Airway epithelial cell (primary cell): ENCODE measurements around the gene KRT10. TPM values are rescaled to one million over a fixed set of nuclear protein-coding genes. Genes with fewer than 3 reads are reported as not detected.

Experiments
- total RNA-seq: library from RNA; depleted of rRNA; stranded (reverse); fragments of >200 nt; gene quantifications from 2 replicates; pipeline ENCODE4 v1.2.3, GENCODE V29; 2015

Gene KRT10
- total RNA-seq = 59.0 and 68.3 TPM in 2 replicates

DNA sequence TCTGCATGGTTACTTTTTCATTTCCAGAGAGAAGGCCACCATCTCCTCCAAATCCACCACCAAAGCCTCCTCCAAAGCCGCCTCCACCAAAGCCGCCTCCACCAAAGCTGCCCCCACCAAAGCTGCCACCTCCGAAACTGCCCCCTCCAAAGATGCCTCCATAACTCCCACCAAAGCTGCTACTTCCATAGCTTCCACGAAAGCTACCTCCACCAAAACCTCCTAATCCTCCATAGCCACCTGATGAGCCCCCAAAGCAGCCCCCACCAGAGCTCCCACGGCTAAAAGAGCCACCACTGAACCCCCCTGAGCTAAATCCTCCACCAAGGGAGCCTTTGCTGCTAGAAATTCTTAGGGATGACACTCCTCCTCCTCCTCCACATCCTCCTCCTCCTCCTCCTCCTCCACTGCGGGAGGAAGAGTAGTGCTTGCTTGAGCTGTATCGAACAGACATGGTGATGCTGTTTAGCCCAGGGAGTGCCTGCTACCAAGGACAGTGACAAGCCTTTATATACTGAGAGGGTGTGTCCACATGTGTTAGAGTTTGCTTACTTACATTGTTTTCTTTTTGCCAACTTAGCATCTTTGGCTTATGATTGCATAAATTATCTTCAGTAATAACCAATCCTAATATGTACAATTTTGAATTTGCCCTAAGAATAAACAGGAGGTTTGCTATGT is at the start of gene KRT10:
KRT10 (minus strand) TSS at position 483 of the 681 bp plus-strand sequence; CDS start at position 454, 29 bp downstream.

DNA sequence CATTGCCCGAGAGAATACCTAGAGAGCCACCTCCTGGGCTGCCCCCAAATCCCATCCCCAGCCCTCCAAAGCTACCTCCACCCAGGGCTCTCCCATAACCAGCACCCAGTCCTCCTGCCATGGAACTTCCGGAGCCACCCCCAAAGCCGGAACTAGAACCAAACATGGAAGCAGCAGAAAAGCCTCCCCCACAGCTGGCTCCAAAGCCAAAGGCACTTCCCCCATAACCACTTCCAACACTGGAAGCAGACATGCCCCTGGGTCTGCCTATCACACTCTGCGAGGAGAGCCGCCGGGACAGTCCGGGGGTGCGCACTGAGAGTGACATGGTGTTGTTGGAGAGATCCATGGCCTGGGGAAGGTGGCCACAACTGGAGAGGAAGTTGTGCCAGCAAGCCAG is 44.4 kb upstream of the KRT10 start, which contains the start of gene KRT12:
KRT12 (minus strand) TSS at position 386 of the 400 bp plus-strand sequence; CDS start at position 349, 37 bp downstream.

DNA sequence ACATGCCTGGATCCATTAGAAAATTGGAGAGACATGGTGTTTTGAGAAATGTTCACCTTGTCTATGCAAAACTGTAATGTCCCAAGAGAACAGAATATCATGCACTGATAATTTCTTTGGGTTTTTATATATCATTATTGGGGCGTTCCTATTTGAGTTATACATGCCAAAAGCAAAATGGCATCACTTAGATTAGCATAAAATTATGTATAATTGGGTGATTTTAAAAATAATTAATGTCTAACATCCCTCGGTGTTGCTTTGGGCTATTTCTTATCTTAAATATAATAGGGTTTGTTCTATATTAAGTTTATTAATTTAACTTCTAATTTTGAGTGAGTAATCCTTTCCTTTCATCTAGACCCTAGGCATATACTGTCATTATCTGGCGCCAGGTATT is 22.6 kb downstream of the KRT10 start, which contains the start of gene KRT28:
KRT28 (minus strand) TSS at position 101 of the 400 bp plus-strand sequence; CDS start at position 35, 66 bp downstream.

DNA sequence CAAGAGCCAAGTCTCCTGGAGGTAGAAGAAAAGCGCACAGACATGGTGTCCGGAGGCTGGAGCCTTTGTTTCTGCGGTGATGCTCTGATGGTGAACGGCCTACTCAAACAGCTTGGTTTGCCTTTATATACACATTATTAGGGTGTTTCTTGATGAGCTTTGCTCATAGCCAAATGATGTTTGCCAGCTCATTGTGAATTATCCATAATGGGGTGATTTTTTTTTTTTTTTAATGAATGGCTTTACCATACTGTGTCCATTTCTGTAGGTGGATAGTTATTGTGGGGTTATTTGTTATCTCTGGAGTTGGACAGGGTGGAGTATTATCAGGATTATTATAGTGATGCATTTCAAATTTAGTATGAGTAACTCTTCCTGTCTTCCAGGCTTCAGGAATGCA is 40.0 kb downstream of the KRT10 start, which contains the start of gene KRT27:
KRT27 (minus strand) TSS at position 101 of the 400 bp plus-strand sequence; CDS start at position 44, 57 bp downstream.

DNA sequence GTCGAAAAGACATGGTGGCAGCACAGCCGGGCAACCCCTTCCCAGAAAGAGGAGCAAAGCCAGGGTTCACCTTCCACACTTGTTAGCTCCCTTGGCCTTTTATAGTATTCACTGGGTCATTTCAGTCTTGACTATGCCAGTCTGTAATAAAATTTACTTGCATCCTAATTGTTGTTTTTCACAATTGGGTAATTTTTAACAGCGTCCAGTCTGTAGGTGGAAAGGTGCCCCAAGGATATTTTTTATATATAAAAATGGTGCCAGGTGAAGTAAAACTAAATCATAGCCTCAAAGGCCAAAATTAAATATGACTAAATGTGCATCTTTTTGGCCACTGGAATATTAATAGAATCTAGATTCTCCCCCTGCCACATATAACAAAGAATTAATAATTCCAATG is 50.3 kb downstream of the KRT10 start, which contains the start of gene KRT26:
KRT26 (minus strand) TSS at position 101 of the 400 bp plus-strand sequence; CDS start at position 13, 88 bp downstream.

Other genes with a start within 250 kb of the KRT10 start
- 81.3 and 87.2 TPM in 2 replicates for gene SMARCE1, start 174.8 kb downstream of the KRT10 start, total RNA-seq
- gene KRT222, start 157.4 kb downstream of the KRT10 start, total RNA-seq = not detected in 2 replicates
- gene KRT24, start 118.9 kb downstream of the KRT10 start, total RNA-seq = 1.5 and 2.5 TPM in 2 replicates
- not detected in 2 replicates for gene KRT25, start 67.3 kb downstream of the KRT10 start, total RNA-seq
- gene KRT26, start 50.4 kb downstream of the KRT10 start, total RNA-seq = not detected in 2 replicates
- not detected in 2 replicates for gene KRT27, start 40.1 kb downstream of the KRT10 start, total RNA-seq
- not detected in 2 replicates for gene KRT28, start 22.7 kb downstream of the KRT10 start, total RNA-seq
- gene KRT12, start 44.6 kb upstream of the KRT10 start, total RNA-seq = not detected in 2 replicates
- gene KRT20, start 62.6 kb upstream of the KRT10 start, total RNA-seq = not detected in 2 replicates
- 35.7 and 36.8 TPM in 2 replicates for gene KRT23, start 115.0 kb upstream of the KRT10 start, total RNA-seq
- not detected in 2 replicates for gene KRT39, start 144.3 kb upstream of the KRT10 start, total RNA-seq
- 0.07 TPM in 1 of 2 replicates, not detected in the other for gene KRT40, start 161.7 kb upstream of the KRT10 start, total RNA-seq
- gene KRTAP3-3, start 171.6 kb upstream of the KRT10 start, total RNA-seq = not detected in 2 replicates
- gene KRTAP3-2, start 177.3 kb upstream of the KRT10 start, total RNA-seq = not detected in 2 replicates
- gene KRTAP3-1, start 186.5 kb upstream of the KRT10 start, total RNA-seq = not detected in 2 replicates
- gene KRTAP1-5, start 204.6 kb upstream of the KRT10 start, total RNA-seq = not detected in 2 replicates
- gene KRTAP1-4, start 207.6 kb upstream of the KRT10 start, total RNA-seq = not detected in 2 replicates
- gene KRTAP1-3, start 212.3 kb upstream of the KRT10 start, total RNA-seq = not detected in 2 replicates
- not detected in 2 replicates for gene KRTAP1-1, start 218.8 kb upstream of the KRT10 start, total RNA-seq
- gene KRTAP2-1, start 224.7 kb upstream of the KRT10 start, total RNA-seq = not detected in 2 replicates
- not detected in 2 replicates for gene KRTAP2-2, start 232.6 kb upstream of the KRT10 start, total RNA-seq
- gene KRTAP2-3, start 237.5 kb upstream of the KRT10 start, total RNA-seq = 0.21 and 0.84 TPM in 2 replicates
- not detected in 2 replicates for gene KRTAP2-4, start 243.3 kb upstream of the KRT10 start, total RNA-seq